UCSD-AML1 (cell line): Measurements from ENCODE around the gene FILIP1.
A peak's percentile ranks its signal among the peaks of the same experiment; 100 is the strongest.

Experiments
- DNase-seq: peaks from one replicate; lab custom pipeline; 2025; ENCODE audit not compliant: unreplicated experiment; lab: John Stamatoyannopoulos, UW

FILIP1 gene

DNA sequence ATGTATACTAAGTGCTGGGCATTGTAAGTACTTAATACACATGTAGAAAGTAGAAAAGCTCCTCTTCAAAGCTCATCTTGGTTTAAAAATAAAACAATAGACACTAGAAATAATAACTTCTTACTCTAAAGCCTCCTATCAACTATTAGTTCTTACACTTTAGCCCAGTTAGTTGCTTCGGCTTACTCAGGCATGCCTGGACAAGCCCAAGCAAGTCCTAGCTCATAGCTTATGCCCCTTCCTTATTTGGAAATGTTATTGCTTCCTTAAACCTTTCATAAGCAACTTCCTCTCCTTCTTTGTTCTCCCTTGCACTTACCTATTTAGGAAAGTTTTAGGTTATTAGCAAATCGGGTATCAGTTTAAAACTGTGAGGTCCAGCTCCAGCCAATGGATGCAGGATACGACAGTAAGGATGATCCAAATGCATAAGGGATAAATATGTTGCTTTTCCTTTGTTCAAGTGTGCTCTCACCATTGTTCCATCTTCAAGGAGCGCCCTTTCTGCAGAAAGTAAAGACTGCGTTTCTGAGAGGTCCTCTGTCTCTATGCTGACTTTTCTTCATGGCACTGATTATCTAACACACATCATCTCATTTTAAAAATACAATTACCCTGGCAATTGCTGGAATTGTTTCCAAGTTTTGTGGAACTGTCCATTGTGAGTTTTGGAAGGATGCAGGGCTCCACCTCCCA is 221.3 kb downstream of the FILIP1 start:
- peak; percentile 17 for DNase-seq

DNA sequence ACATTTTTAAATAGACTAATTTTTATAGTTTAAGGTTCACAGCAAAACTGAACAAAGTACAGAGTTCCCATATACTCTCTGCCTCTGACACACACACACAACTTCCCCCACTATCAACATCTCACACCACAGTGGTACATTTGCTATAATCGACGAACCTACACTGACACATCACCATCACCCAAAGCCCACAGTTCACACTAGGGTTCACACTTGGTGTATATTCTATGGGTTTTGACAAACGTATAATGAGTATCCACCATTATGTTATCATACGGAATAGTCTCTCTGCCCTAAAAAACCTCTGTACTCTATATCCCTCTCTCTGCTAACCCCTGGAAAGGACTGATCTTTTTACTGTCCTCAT is 224.6 kb downstream of the FILIP1 start:
- DNase-seq: no peak

DNA sequence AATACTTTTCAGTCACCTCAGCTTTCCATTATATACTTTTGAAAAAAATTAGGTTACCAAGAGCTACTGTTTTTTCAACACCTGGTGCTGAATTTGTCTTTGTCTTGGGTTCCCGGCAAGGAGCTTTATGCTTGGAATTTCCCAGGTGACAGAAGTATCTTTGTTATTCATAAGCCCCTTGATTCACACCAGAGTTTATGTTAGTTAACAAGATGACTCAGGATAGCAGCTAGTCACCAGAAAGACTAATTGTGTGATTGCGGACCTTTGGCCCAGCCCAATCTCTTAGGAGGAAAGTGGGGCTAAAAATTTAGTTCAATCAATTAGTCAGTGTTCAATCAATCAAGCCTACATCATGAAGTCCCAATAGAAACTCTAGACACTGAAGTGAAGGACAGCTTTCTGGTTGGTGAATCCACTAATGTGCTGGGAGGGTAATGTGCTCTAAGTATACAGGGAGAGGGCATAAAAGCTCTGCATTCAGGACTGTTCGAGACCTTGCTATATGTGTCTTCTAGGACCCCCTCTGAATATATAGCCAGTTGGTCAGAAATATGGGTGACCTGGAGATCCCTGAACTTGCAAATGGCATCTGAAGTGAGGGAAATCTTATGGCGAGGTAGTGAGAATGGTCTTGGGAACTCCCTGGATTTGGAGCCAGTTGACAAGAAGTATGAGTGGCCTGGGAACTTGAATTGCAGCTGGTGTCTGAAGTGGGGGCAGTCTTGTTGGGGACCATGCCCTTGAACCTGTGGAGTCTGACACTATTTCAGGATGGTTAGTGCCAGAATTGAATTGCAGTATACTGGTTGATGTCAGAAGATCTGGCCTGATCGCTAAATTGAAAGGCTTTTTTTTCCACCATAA is 225.2 kb downstream of the FILIP1 start:
- DNase-seq: no peak

DNA sequence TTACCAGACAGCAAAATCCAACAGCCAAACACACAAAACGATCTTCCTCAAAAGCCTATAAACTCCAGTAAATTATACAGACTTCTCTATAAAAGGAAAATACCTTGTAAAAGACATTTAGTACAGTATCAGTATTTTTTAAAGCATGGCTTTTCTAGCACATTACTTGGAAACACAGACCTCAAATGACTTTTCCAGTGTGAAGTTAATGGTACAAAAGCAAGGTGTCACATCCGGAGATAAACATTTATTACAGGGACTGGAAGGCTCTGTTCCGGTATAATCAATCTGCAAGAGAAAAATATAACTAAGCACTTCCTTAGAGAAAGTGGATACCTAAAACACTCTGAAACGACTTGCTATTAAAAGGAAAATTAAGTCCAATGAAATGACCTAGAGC is 226.1 kb downstream of the FILIP1 start:
- DNase-seq: no peak

DNA sequence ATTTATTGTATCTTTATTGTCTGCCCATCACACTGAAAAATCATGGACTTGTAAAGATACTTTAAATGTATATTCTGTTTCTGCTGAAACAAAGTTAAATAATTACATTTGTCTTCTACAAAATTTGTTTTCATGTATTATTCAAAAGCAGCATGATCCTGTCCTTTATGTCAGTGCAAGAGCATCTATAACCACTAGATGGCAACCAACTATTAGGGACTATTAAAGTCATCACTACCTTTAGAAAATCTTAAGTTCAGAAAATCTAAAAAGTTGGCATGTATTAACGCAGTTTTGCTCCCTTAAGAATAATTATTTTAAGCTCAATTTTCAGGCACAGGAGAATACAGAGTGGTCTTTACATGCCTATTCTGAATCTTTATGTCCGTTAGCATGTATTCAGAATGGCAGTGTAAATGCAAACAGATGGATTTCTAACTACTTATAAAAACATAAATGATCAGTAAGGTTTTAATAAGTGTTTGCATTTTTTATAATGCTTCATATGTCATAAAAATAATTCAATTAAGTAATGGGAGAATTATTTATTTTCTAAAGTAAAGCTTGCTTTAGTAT is 226.8 kb downstream of the FILIP1 start:
- no peak for DNase-seq

DNA sequence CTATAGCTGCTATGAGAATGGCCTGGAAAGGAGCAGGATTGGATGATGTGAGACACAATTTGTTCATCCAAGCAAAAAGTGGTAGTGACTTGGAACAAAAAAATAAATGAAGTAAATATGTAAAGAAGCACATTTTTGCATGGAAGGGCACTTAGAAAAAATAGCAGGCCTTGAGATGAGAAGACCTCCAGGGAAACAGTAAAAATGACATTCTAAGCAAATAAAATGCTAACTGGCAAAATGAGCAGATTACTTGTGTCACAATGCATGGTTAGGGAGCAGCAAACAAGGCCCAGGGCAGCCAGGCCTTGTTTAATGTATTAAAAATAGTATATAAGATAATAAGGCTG is 230.2 kb downstream of the FILIP1 start:
- no peak for DNase-seq

DNA sequence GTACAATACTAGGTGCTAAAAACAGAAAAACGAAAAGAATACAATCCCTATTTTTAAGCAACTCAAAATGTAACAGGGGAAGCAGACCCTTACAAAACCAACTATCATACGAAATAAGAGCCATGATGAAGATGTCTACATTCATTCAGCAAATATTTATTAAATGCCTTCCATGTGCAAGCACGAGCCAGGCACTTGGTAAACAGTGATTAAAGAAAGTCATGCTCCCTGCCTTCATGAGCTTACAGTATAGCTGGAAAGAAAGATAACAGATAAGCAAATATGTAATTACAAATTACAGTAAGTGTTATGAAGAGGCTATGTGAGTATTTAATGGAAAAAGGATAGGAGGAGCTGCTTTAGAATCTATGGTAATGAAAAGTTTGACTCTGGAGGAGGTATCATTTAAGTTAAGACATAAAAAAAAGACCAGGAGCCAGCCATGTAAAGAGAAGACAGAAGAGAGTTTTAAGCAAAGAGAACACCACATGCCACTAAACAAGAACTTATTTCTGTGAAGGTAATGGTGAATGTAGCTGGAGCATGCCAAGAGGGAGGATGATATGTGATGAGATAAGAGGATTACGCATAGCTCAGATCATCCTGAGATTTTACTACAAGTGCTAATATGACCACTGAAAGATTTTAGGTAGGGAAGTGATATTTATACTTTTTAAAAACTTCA is 230.7 kb downstream of the FILIP1 start:
- no peak for DNase-seq

DNA sequence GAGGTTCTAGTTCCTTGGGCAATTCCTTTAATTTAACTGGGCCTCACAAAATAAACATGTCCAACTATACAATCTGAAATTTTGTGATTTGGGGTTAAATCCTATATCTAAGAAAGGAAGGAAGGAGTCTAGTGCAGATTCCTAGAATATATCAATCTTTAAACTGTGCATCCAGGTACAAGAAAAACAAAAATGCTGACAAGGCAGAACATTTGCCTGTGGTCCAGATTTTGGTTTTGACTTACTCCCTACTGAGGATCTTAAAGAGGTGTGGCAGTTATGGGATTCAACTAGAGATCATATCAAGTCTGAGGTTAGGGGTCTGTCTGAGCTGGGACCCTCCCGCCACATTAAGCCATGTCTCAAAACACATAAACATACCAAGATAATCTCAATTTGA is 232.3 kb downstream of the FILIP1 start:
- no peak for DNase-seq

DNA sequence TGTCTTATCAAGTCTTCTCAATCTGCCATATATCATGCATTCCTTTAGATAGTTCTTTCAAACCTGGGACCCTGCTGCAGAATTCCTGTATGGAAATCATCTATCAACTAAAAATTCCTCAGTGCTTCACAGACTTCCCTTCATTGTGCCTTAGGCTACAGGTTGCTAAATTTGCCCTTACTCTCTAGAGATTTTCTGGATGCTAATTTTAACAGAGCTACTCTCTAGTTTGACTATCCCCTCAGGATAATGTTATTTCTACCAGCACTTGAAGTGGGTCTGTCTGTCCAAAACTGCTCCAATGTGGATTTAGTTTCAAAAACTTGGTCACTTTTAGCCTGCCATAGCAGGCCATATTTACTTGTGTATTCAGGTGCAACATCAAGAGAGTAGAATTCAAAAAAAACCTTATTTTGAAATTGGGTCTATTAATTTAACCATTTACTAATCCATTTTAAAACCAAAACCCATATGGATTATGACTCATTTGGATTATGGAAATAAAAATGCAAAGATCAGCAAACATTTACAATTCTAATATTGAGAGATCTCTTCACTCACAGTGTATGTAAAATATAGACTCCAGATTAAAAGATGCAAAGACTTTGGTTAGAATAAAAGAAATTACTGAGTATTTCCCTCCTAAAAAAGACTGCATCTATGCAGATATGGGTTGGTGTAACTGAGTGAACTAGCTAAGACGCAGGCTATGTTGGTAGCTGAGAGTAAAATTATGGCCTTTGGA is 236.1 kb downstream of the FILIP1 start:
- DNase-seq: no peak

DNA sequence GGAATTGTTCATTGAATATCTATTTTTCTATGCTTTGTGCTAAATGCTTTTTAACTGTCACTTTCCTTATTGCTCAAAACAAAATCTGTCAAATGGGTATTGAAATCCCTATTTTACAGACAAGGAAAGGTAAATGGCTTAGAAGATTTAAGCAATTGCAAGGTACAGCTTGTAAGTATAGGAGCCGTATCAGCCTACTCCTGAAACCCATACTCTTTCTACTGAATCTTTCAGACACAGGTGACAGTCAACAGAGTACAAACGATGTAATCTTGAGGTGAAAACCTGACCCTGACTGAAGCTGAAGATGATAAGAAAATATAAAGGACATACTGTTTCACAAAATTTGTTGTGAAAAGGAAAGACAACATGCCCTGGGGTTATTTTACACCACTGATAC is 243.0 kb downstream of the FILIP1 start:
- no peak for DNase-seq

DNA sequence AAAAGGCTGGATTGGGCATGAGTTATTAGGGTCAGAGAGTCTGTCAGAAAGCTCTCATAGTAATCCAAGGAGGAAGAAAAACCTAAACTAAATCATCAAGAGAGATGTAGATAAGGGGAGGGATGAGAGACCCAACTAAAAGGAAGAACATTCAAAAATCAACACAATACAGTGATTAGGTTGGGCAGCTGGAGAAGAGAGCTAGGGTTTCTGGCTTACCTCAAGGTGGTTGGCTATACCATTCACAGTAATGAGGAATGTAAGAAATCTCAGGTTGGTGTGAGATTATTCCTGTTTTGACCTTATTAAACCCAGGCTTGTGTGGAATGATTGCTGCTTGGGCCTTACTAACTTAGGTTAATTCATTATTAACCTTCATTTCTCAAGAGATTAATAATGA is 243.8 kb downstream of the FILIP1 start:
- DNase-seq: no peak

DNA sequence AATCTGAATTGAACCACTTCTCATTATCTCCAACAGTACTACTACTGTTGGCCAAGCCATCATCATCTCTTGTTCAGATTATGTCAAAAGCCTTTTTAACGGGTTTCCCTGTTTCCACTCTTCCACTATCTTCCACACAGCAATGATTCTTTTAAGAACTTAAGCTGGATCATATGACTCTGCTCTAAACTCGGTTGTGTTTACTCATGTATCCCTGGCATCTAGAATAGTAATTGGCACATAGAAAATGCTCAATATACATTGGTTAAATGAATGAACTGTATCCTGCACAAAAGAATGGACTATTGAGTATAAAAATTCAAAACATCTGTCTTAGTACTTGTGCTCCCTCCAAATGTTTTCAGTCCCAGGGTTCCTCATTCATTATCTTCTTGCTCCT is 247.2 kb downstream of the FILIP1 start:
- DNase-seq: no peak

DNA sequence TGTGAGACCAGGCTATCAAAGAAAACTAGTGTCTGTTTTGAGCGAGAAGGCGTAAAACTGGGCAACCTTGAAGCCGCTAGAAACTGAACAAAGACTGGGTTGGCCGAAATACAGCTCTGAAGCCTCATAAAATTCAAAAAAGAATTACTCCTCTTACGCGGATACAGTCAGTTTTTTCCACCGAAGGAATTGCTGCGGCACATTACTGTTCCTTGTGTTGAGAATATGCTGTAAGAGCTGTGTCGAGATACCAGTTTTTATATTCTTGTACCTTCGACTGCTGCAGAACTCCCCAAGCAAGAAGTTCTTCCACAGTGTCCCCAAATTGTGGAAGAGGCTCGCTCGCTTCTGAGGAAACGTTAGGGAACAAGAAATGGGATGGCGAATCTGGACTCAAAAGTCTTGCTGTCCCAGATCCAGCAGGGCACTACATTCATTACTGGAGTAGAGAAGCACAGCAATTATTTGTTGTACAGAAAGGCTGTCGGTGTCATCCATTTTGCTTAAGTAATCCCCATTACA is 249.5 kb downstream of the FILIP1 start:
- peak; percentile 40 for DNase-seq

DNA sequence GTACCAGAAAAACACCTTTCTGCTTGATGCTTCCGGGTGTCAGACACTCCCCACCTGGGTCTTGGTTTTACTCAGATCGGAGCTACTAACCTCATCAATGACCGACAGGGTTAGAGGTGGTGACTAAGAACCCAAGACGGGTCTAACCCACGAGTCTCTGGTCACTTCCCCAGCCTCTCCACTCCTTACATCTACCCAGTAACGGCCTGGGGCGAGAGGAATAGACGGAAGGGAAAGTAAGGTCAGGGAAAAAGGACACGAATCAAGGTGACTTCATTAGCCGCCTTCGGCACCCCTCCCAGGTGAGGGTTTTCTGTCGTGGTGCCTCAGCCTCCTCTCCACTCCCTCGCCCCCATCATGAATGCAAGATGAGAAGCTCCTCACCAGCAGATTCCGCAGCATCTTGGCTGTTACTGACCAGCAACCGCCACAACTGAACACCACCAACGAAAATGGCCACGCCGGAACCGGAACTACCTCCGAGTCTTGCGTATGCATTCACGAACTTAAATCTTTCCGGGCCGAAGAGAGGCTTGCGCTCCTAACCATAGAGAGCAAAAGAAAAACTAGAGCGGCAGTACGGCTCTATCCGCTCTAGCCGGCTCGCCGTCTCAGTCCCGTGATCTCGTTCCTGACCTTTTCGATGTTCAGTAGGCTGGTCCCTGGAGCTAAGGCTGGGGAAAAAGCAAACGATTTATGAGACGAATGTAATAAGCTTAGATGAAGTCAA is 250.1 kb downstream of the FILIP1 start, which contains the start of gene COX7A2:
Gene COX7A2, minus strand, starts transcription at position 469 of the 730 bp plus-strand sequence. Its CDS starts 67 bp downstream, at position 402.
- DNase-seq: peak; percentile 91
